Peyer's patch (tissue), 4 donors: ENCODE measurements around the gene MPDZ. TPM values are rescaled to one million over a fixed set of nuclear protein-coding genes. Genes with fewer than 3 reads are reported as not detected.

Experiments used
- DNase-seq, 3 donors: peaks; one replicate each; pipeline ENCODE4 v3.0.0-alpha.2; 2017 to 2019
- H3K27ac ChIP-seq, 4 donors: fragments of 200-600 bp; sonication (generic); one replicate each; pipeline ENCODE4 v1.5.1; 2016 to 2019
- H3K27me3 ChIP-seq, 2 donors: fragments of 200-600 bp; sonication (generic); one replicate each; pipeline ENCODE4 v1.5.1; 2019
- H3K36me3 ChIP-seq, 3 donors: fragments of 200-600 bp; sonication (generic); one replicate each; pipeline ENCODE4 v1.5.1; 2016 to 2019
- H3K4me1 ChIP-seq, 4 donors: fragments of 200-600 bp; sonication (generic); one replicate each; pipeline ENCODE4 v1.5.1; 2016 to 2019
- H3K4me3 ChIP-seq, 4 donors: fragments of 200-600 bp; sonication (generic); 1 replicate in 3 of 4; 2 replicates in 1 of 4; pipeline ENCODE4 v1.5.1; 2016 to 2019; ENCODE audit warnings: mild to moderate bottlenecking in 1 of 4
- H3K9me3 ChIP-seq, 4 donors: fragments of 200-600 bp; sonication (generic); one replicate each; pipeline ENCODE4 v1.5.1; 2016 to 2019; ENCODE audit warnings: mild to moderate bottlenecking in 1 of 4
- POLR2A ChIP-seq, 2 donors: fragments of 450-650 bp; IDR thresholded peaks; one replicate each; pipeline ENCODE4 v1.5.1; 2017; ENCODE audit warnings: antibody characterized with exemption in 2 of 2, mild to moderate bottlenecking in 2 of 2, moderate library complexity in 2 of 2
- total RNA-seq, 4 donors: library from RNA; depleted of rRNA; stranded (reverse); fragments of >200 nt; gene quantifications; one replicate each; pipeline ENCODE4 v1.1.0, GENCODE V29; 2016
- TF ChIP-seq, protein P1 (sequence below), 6 experiments: fragments of 450-650 bp in 4 of 6; fragments of 200-600 bp in 2 of 6; sonication (generic) in 1 of 6; IDR thresholded peaks; one replicate each; pipeline ENCODE4 v1.5.1; 2017 to 2019; ENCODE audit warnings: antibody characterized with exemption in 6 of 6, mild to moderate bottlenecking in 3 of 6, moderate library complexity in 1 of 6

Gene MPDZ
- total RNA-seq, 4 donors from 2014 or later, result 4.6 to 34.7 (median 10.8) TPM

DNA sequence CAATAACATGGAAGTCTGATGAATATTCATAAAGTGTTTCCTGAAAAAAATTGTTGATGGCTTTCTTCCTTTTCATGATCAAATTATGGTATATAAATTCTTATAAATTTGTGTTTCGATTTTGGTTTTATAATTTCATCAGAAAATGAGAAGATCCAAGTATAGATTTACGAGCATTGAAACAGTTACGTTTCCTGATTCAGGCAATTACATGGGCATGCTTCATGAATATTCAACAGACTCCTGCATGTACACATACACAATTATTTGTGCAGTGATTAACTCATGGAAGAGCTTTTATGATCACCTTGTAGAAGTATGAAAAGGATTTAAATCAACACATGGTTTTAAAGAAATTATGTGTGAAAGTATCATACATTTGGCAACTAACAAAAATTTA lies 136.7 kb downstream of the MPDZ start:
- Histone ChIP-seq H3K36me3 (no peaks in the 10 kb centered on the region), H3K9me3 (no peaks in the 10 kb centered on the region), H3K27me3 (no peaks in the 10 kb centered on the region), H3K27ac (no peak overlapping the region), H3K4me1 (no peaks in the 10 kb centered on the region), H3K4me3 (no peak overlapping the region)
- TF ChIP-seq, protein P1, sequence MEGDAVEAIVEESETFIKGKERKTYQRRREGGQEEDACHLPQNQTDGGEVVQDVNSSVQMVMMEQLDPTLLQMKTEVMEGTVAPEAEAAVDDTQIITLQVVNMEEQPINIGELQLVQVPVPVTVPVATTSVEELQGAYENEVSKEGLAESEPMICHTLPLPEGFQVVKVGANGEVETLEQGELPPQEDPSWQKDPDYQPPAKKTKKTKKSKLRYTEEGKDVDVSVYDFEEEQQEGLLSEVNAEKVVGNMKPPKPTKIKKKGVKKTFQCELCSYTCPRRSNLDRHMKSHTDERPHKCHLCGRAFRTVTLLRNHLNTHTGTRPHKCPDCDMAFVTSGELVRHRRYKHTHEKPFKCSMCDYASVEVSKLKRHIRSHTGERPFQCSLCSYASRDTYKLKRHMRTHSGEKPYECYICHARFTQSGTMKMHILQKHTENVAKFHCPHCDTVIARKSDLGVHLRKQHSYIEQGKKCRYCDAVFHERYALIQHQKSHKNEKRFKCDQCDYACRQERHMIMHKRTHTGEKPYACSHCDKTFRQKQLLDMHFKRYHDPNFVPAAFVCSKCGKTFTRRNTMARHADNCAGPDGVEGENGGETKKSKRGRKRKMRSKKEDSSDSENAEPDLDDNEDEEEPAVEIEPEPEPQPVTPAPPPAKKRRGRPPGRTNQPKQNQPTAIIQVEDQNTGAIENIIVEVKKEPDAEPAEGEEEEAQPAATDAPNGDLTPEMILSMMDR (IDR thresholded peaks at IDR 0.05), result no peak
- TF ChIP-seq POLR2A (IDR thresholded peaks at IDR 0.05), result no peak
- DNase-seq, result no peak

DNA sequence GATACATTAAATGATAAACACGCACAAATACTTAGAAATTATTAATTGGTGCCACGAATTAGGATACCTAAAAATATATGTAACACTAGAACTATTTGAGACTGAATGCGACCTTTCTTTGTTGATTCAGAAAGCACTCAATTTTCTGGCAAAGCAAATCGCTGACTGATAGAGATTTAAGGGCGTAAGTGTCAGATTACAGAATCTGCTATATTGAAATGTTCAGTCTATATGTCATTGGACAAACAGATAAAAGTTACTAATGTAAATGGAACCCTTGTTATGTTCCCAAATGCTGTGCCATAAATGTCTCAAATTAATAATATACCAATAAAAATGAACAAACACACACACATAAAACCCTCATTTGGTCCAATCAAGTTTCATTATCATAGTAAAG lies 137.9 kb downstream of the MPDZ start:
- no peak for TF ChIP-seq POLR2A (IDR thresholded peaks at IDR 0.05)
- TF ChIP-seq, protein P1 (IDR thresholded peaks at IDR 0.05), result no peak
- no peaks in the 10 kb centered on the region for H3K27me3 ChIP-seq
- DNase-seq, result no peak
- no peaks in the 10 kb centered on the region for H3K9me3 ChIP-seq
- H3K27ac ChIP-seq, result no peak overlapping the region
- no peaks in the 10 kb centered on the region for H3K4me1 ChIP-seq
- no peaks in the 10 kb centered on the region for H3K36me3 ChIP-seq
- no peak overlapping the region for H3K4me3 ChIP-seq

DNA sequence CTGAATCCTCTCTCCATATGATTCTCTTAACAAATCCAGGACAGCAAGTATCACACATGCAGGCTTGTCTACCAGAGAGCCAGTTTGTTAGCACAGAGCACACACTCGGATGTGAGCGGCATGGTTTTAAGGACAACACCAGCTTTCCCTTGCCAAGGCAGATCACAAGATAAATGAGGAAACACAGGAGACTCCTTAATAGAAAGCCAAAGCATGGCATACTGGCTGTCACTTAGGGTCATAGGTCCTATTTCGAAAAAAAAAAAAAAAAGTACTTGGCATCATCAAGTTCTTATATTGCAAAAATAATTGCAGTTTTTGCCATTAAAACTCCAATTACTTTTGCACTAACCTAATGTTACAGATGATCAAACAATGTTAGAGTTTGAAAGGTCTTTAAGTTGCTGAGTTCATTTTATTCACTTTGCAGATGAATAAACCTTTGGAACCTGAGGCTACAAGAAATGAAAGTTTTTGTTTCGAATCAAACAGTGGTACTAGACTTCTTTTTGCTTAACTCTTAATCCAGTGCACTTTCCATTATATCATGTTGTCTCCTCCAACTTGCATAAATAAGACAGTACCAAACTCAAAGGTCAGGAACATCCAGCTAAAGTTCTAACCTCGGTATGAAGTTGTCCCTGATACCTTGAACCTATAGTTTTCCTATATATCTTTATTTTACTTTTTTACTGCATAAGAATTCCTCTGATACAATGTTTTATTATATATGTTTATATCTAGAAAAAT lies 138.5 kb downstream of the MPDZ start:
- TF ChIP-seq POLR2A (IDR thresholded peaks at IDR 0.05), result no peak
- TF ChIP-seq, protein P1 (IDR thresholded peaks at IDR 0.05), result no peak
- H3K4me3 ChIP-seq, result no peak overlapping the region
- no peak overlapping the region for H3K27ac ChIP-seq
- no peaks in the 10 kb centered on the region for H3K4me1 ChIP-seq
- no peaks in the 10 kb centered on the region for H3K9me3 ChIP-seq
- no peaks in the 10 kb centered on the region for H3K27me3 ChIP-seq
- no peak for DNase-seq
- H3K36me3 ChIP-seq, result no peaks in the 10 kb centered on the region

- no peaks in the 10 kb centered on the region for H3K9me3 ChIP-seq
- TF ChIP-seq, protein P1 (IDR thresholded peaks at IDR 0.05), result no peak
- no peak for TF ChIP-seq POLR2A (IDR thresholded peaks at IDR 0.05)
- H3K36me3 ChIP-seq, result no peaks in the 10 kb centered on the region
- no peak overlapping the region for H3K27ac ChIP-seq
- no peaks in the 10 kb centered on the region for H3K4me1 ChIP-seq
- no peaks in the 10 kb centered on the region for H3K27me3 ChIP-seq
- no peak for DNase-seq
- no peak overlapping the region for H3K4me3 ChIP-seq
Observed at GRCh38 chr9:13139641-13140171, 139.8 kb downstream of the MPDZ start.

DNA sequence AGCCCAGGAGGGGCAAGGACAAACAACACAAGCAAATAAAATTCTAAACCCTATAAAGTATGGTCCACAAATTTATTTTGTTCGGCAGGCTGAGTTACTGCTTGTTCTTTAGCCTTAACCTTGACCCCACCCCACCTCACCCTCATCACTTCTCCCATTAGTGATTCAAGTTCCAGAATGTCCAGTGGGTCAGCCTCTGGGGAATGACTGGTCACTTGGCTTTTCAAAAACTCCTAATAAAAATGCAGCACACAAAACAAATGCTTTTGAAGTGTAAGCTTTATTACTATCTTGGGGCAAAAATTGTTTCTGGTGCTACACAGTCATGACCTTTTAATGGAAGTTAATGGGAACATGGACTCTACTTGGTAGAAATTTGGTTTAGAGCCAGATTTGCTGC lies 142.1 kb downstream of the MPDZ start:
- no peaks in the 10 kb centered on the region for H3K4me1 ChIP-seq
- no peak overlapping the region for H3K4me3 ChIP-seq
- H3K9me3 ChIP-seq, result no peaks in the 10 kb centered on the region
- no peak for TF ChIP-seq POLR2A (IDR thresholded peaks at IDR 0.05)
- TF ChIP-seq, protein P1 (IDR thresholded peaks at IDR 0.05), result no peak
- no peak for DNase-seq
- H3K27ac ChIP-seq, result no peak overlapping the region
- H3K27me3 ChIP-seq, result no peaks in the 10 kb centered on the region
- H3K36me3 ChIP-seq, result no peaks in the 10 kb centered on the region
